ENCODE data around the gene TDRD15. TPM values are rescaled to one million over a fixed set of nuclear protein-coding genes. Genes with fewer than 3 reads are reported as not detected.

TDRD15 gene
- not detected in 2 replicates for total RNA-seq

GRCh38 chr2:21123473-21124393, at the start of gene TDRD15:
TDRD15 (plus strand) TSS chr2:21123968; CDS start chr2:21137468, 13,500 bp downstream.

Other genes with a start within 250 kb of the TDRD15 start
- under 0.01 TPM in 2 replicates for gene APOB, start 79.9 kb upstream of the TDRD15 start, total RNA-seq

Data from dermis lymphatic vessel endothelial cell (primary cell).